ENCODE measurements around the gene XAF1. TPM values are rescaled to one million over a fixed set of nuclear protein-coding genes. Genes with fewer than 3 reads are reported as not detected.

Gene XAF1
- total and polyA plus RNA-seq, 12 donors = 12.7 to 73.4 (median 21.1) TPM

DNA sequence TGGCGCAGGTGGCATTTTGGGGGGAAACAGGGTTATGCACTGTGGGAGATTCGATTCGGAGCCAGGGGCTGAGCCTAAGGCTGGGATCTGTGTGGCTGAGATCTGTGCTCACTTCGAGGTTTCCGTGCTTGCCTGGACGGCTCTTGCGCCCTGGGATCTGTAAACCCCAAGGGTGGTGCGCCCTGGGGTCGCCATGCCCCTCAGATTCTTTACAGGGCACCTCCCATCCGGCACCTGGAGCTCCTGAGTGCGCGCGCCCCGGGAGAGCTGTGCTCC is 43.1 kb upstream of the XAF1 start:
- peak overlapping the region in 1 of 4 donors; percentile 33 for H3K4me3 ChIP-seq
- 19 to 36% (median 27%) methylated on average over 8 to 14 of the region's 14 CpGs for WGBS, 4 donors

GRCh38 chr17:6713130-6713917 is 42.5 kb upstream of the XAF1 start, which contains the start of gene SLC13A5:
Gene SLC13A5 (minus strand): TSS chr17:6713369. CDS start chr17:6713333, 36 bp downstream.
- H3K4me3 ChIP-seq = peak within 1 kb of the TSS in 1 of 4 donors; percentile 33
- H3K27me3 ChIP-seq = peaks cover 29% of the 10 kb centered on the region
- H3K36me3 ChIP-seq (replicated peaks in 1 of 2) = no peaks in the 10 kb centered on the region
- no peak within 1 kb of the TSS for H3K27ac ChIP-seq
- intact Hi-C loops (cut with DNase I) = no loop called here
- WGBS, 4 donors = 0 to 2% (median 1%) methylated on average over 4 to 71 of the region's 71 CpGs
- TF ChIP-seq POLR2A (IDR thresholded peaks at IDR 0.05) = no peak
- TF ChIP-seq, protein P1, sequence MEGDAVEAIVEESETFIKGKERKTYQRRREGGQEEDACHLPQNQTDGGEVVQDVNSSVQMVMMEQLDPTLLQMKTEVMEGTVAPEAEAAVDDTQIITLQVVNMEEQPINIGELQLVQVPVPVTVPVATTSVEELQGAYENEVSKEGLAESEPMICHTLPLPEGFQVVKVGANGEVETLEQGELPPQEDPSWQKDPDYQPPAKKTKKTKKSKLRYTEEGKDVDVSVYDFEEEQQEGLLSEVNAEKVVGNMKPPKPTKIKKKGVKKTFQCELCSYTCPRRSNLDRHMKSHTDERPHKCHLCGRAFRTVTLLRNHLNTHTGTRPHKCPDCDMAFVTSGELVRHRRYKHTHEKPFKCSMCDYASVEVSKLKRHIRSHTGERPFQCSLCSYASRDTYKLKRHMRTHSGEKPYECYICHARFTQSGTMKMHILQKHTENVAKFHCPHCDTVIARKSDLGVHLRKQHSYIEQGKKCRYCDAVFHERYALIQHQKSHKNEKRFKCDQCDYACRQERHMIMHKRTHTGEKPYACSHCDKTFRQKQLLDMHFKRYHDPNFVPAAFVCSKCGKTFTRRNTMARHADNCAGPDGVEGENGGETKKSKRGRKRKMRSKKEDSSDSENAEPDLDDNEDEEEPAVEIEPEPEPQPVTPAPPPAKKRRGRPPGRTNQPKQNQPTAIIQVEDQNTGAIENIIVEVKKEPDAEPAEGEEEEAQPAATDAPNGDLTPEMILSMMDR (IDR thresholded peaks at IDR 0.05) = peak in 4 of 6 experiments; percentile 20 to 39 (median 33)
- peak in 5 of 7 donors; percentile 27 to 62 (median 34) for DNase-seq
- H3K9me3 ChIP-seq (replicated peaks in 1 of 3) = no peaks in the 10 kb centered on the region
- peaks cover 0 to 9% of the 10 kb centered on the region in 2 donors for H3K4me1 ChIP-seq (replicated peaks in 1 of 2)

More for the DNA sequence above, 43.1 kb upstream of the XAF1 start:
- H3K9me3 ChIP-seq (replicated peaks in 1 of 3) = no peaks in the 10 kb centered on the region
- DNase-seq = no peak
- H3K4me1 ChIP-seq (replicated peaks in 1 of 2) = peaks cover 0 to 9% of the 10 kb centered on the region in 2 donors
- no peaks in the 10 kb centered on the region for H3K36me3 ChIP-seq (replicated peaks in 1 of 2)
- no peak overlapping the region for H3K27ac ChIP-seq
- no peak for TF ChIP-seq POLR2A (IDR thresholded peaks at IDR 0.05)
- TF ChIP-seq, protein P1 (IDR thresholded peaks at IDR 0.05) = no peak
- intact Hi-C loops (cut with DNase I) = no loop called here
- peaks cover 29% of the 10 kb centered on the region for H3K27me3 ChIP-seq

DNA sequence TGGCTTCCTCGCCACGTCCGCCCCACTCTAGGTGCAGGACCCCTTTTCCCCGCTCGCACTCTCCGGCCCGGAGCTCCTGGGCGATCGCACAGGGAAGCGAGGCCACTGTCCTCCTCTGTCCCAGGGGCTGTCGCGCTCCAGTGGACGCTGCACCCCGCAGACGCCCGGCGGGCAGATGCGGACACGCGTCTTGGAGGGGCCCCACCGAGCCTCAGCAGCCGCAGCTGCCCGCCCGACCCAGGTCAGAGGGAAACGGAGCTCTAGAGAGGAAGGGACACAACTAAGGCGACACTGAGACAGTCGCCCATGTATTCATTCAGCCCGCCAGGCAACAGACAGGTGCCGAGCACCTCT is 42.0 kb upstream of the XAF1 start:
- H3K4me3 ChIP-seq = peak overlapping the region in 1 of 4 donors; percentile 33
- 18 to 44% (median 20%) methylated on average over 16 to 29 of the region's 29 CpGs for WGBS, 4 donors

GRCh38 chr17:6714315-6714874 is 41.5 kb upstream of the XAF1 start:
- no peak overlapping the region for H3K27ac ChIP-seq
- H3K36me3 ChIP-seq (replicated peaks in 1 of 2) = no peaks in the 10 kb centered on the region
- H3K4me3 ChIP-seq = no peak overlapping the region
- TF ChIP-seq, protein P1 (IDR thresholded peaks at IDR 0.05) = no peak
- no peak for TF ChIP-seq POLR2A (IDR thresholded peaks at IDR 0.05)
- no peak for DNase-seq
- peaks cover 29% of the 10 kb centered on the region for H3K27me3 ChIP-seq
- intact Hi-C loops (cut with DNase I) = no loop called here
- peaks cover 0 to 9% of the 10 kb centered on the region in 2 donors for H3K4me1 ChIP-seq (replicated peaks in 1 of 2)
- no peaks in the 10 kb centered on the region for H3K9me3 ChIP-seq (replicated peaks in 1 of 3)
- WGBS, 4 donors = 67 to 85% (median 78%) methylated on average over 7 of the region's 7 CpGs

More for the DNA sequence above, 42.0 kb upstream of the XAF1 start:
- H3K9me3 ChIP-seq (replicated peaks in 1 of 3) = no peaks in the 10 kb centered on the region
- no peaks in the 10 kb centered on the region for H3K36me3 ChIP-seq (replicated peaks in 1 of 2)
- intact Hi-C loops (cut with DNase I) = no loop called here
- no peak overlapping the region for H3K27ac ChIP-seq
- peaks cover 0 to 9% of the 10 kb centered on the region in 2 donors for H3K4me1 ChIP-seq (replicated peaks in 1 of 2)
- TF ChIP-seq, protein P1 (IDR thresholded peaks at IDR 0.05) = no peak
- TF ChIP-seq POLR2A (IDR thresholded peaks at IDR 0.05) = no peak
- peaks cover 29% of the 10 kb centered on the region for H3K27me3 ChIP-seq
- no peak for DNase-seq
